SIG-M5 (cell line): ENCODE measurements around the gene SASH3.

ENCODE experiments used
- DNase-seq: peaks from one replicate; lab custom pipeline; 2025; lab: John Stamatoyannopoulos, UW

SASH3 gene

GRCh38 chrX:129759576-129760061 is 20.1 kb upstream of the SASH3 start:
- no peak for DNase-seq

- DNase-seq, result no peak
Observed at GRCh38 chrX:129760155-129760554, 19.6 kb upstream of the SASH3 start.

DNA sequence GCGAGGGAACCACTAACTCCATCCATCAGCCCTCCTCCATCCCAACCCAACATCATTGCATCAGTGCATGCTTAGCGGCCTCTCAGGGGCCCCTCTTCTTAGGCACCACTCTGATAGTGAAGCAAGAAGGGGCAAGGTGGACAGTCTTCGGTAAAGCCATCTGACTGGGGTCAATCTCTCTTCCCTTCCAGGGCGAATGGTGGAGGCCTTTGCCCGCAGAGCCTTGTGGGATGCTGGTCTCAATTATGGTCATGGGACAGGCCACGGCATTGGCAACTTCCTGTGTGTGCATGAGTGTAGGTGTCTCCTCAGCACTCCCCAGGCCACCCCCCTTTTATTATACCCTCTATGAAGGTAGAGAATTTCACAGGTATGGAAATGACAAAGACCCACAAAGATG is 18.8 kb upstream of the SASH3 start:
- DNase-seq, result no peak

DNA sequence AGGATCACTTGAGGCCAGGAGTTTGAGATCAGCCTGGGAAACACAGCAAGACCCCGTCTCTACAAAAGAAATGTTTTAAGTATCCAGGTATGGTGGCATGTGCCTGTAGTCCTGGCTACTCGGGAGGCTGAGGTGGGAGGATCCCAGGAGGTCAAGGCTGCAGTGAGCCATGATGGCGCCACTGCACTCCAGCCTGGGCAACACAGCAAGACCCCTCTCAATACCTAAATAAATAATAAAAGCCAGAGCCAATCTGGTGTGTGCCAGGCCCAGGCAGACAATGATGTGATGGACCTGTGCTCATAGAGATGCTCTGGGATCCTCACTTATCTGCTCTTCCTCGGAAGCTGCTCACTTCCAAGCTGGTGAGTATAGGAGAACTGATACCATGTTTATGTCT is 18.2 kb upstream of the SASH3 start:
- no peak for DNase-seq

DNA sequence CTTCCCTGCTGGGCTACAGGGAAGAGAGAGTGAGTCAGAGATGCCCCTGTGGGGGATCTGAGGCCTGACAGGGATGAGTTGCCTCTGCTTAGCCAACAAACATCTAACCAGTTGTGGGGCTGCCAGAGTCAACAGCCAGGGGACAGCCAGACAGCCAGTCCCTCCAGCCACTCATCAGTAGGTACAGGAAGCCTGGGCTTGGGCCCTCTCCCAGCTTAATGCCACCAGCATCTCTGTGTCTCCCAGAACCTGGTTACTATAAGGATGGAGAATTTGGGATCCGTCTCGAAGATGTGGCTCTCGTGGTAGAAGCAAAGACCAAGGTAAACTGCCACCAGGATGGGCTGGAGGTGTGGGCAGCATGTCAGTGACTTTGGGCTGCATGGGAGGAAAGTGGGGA is 17.3 kb upstream of the SASH3 start:
- DNase-seq, result no peak

DNA sequence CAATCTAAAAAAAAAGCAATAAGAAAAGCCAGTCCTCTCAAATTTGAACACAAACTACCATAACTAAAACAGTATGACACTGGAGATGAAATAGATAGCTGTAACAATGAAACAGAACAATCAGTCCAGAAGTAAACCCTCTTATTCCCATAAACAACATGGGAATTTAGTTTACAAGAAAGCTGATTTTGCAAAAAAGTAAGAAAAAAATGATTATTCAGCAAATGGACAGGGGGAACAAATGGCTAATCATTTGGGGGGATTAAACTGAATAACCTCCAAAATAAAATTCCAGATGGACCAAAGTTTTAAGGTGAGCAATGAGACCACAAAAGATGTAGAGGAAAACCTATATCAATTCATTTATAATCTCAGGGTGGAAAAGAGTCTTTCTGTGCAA is 16.1 kb upstream of the SASH3 start:
- DNase-seq, result no peak

- no peak for DNase-seq
Observed at GRCh38 chrX:129768186-129768585, 11.6 kb upstream of the SASH3 start.

DNA sequence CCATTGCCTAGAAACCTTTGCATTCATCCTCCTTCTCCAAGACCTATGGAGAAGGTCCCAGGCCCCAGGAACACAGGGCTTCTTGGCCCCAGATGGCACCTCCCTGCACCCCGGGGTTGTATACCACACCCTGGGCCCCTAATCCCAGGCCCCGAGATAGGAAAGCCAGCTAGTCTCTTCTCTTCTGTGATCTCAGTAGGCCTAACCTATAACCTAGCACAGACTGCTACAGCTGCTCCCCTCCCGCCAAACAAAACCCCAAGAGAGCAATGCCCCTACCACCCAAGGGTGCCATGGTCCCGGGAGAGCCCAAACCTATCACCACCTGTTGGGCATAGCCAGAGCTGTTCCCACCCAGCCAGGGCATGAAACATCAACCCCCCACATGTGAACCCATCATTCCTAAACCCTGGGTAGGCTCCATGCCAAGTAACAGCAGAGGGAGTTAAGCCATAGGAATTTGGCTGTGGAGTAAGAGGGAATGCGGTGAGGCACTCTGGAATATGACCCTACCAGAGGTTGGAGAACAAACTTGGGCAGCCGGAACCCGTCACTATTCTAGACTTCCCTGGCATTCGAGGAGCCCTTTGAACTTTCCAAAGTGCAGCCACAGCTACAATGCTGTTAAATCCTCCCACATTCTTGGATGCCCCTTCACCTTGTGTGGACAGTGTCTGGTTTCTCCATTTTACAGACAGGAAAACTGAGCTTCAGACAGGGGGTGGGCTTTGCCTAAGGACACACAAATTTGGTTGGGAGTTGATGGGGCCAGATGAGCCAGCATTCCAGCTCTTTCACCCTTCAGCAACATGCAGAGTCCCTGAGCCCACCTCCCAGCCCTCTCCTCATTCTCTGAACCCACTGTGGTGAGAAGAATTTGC is 10.9 kb upstream of the SASH3 start:
- no peak for DNase-seq

DNA sequence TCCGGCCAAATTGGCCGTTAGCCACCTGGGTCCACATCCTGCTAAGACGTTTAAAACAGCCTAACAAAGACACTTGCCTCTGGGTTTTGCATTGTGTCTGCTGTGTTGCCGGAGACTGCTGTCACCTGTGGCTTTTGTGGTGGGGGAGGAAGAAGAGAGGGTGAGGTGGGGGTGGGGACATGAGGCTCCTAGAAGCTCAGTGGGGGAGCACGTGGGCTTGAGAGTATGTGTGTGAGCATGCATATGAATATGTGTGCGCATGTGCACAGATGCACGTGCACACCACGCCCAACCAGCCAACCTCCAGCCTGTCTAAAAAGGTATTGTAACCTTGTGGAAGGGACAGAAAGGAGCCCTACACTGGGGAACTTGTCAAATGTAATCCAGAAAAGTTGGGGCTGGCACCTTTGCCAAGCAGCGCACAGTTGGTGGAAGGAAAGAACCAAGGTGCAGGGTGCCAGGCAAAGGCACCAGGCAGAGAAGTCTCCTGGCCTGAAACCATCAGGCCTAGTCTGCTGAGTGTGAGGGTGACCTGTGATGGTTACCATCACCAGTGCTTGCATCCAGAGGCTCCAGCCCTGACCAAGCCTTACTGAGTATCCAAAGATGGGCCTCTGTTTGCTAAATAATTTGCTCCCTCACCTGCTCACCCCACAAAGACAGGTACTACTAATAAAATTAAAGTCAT is 10.1 kb upstream of the SASH3 start:
- no peak for DNase-seq

GRCh38 chrX:129771266-129771995 is 8.3 kb upstream of the SASH3 start:
- no peak for DNase-seq

- peak; percentile 72 for DNase-seq
Observed at GRCh38 chrX:129772796-129773431, 6.8 kb upstream of the SASH3 start.

DNA sequence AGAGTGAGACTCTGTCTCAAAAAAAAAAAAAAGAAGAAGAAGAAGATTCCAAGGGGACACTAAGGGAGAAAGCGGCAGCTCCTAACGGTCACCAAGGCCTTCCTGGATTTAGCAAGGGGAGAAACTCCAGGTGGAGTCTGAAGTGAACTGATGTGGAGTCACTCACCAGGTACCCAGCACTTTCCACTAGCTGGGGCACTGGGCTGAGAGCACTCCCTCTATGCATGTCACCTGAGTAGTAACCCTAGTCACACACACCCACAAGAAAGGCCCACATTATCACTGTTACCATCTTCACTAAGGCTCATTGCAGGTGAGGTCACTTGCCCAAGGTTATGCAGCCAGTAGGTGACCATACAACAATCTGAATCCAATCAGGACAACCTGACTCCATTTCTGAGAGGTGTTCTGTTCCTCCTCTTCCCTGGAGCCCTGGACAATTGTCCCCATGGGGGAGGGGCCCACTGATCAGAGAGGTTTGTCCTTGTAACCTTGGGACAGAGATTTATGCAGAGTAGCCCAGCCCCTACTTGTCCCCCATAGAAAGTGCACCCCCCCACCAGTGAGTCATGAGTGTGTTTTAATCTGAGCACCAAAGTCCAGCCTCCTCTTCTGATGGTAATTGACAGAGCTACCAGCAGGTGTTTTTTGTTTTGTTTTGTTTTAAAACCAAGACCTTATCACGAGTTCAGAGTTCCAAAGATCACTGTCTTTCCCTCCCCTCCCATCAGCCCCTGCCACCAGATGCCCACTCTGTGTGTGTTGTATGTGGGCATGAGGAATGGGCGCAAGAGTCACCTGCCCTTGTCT is 5.9 kb upstream of the SASH3 start:
- no peak for DNase-seq

- DNase-seq, result no peak
Observed at GRCh38 chrX:129777218-129778030, 2.3 kb upstream of the SASH3 start.

- DNase-seq, result no peak
Observed at GRCh38 chrX:129779086-129779672, 570 bp upstream of the SASH3 start.

DNA sequence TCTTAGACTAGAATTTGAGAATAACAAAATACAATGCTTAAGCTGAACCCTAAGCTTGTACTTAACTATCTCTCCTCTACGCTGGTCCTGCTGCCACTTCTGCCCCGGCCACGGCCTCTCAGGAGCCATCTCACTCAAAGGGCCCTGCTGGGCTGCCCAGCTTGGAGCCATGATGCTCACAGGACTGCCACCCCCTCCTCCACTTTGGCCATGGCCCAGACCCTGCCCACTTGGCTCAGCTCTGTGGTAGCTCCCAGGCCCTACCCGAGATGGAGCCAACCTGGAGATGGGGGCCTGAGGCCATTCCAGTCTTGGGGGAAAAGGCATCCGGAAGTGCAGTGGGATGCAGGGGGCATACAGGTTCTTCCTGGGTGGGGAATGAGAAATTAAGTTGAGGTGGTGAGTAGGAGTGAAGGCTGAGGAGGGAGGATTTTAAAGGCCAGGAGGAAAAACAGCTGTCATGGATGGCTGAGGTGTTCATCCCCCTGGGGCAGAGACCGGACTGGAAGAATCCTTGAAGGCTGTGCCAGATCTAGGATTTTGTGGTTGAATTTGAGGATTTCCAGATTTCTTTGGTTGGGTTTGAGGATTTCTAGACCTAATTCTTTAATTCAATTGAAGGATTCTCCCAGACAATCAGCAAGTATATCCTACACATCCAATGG is 824 bp downstream of the SASH3 start:
- no peak for DNase-seq

GRCh38 chrX:129781134-129781672 is 1.5 kb downstream of the SASH3 start:
- DNase-seq, result peak; percentile 38

DNA sequence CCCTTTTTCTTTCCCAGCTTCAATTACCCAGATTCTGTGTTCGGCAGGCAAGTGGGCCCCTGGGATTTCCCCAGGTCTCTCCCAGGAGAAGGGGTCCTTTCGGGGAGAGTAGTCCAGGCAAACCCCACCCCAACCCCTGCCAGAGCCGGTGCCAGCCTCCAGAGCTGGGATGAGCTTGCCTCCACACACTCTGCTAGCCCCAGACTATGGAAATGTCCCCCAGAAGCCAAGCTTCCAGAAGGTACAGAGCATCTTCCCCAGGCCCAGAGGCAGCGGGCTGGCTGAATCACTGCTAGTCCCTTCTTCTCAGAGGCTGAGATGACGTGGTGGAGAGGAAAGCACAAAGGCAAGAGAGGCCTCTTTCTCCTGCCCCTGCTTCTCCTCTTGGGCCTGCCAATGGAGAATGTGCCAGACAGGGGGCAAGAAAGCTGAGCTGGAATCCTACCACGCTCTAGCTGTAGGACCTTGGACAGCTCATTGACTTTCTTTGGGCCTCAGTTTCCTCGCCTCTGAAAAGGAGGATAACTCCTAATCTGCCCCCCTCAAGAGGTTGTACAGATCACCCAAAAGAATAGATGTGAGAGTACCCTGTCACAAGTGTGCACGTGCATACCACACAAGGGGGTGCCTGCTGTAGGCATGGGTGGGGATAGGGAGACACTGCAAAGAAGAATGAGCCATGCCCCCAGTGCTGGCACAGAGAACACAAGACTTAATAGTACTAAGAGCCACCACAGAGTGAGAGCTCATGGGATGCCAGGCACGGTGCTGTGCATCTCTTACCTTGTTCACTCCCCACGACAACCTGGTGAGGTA is 2.1 kb downstream of the SASH3 start:
- DNase-seq, result no peak

- DNase-seq, result no peak
Observed at GRCh38 chrX:129782706-129783105, 3.0 kb downstream of the SASH3 start.
